ENCODE measurements around the gene PRPF8. TPM values are rescaled to one million over a fixed set of nuclear protein-coding genes. Genes with fewer than 3 reads are reported as not detected.

Gene PRPF8
- total and polyA plus RNA-seq, 2 experiments from 2014 or later = 178 to 246 TPM

DNA sequence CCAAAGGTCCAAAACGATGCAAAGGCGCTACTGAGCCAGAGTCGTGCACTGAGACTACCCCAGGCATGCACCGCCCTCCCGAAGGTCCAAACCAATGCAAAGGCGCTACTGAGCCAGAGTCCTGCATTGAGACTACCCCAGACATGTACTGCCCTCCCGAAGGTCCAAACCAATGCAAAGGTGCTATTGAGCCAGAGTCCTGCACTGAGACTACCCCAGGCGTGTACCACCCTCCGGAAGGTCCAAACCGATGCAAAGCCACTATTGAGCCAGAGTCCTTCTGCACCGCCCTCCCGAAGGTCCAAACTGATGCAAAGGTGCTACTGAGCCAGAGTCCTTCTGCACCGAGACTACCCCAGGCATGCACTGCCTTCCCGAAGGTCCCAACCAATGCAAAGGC, 83.1 kb downstream of the PRPF8 start:
- Mint-ChIP-seq H3K4me3 (no peak overlapping the region), H3K9me3 (peaks cover 10% of the 10 kb centered on the region), H3K27me3 (ENCODE audit: insufficient read depth, low read depth, poor library complexity) (peaks cover 3% of the 10 kb centered on the region), H3K4me1 (peaks cover 8% of the 10 kb centered on the region), H3K36me3 (ENCODE audit: low read depth) (peaks cover 12% of the 10 kb centered on the region; the same call in 2 of the 3 replicates), H3K27ac (no peak overlapping the region)
- DNase-seq (ENCODE audit: low spot score) (peak; percentile 0), ATAC-seq (no peak)
- TF ChIP-seq, protein P1, sequence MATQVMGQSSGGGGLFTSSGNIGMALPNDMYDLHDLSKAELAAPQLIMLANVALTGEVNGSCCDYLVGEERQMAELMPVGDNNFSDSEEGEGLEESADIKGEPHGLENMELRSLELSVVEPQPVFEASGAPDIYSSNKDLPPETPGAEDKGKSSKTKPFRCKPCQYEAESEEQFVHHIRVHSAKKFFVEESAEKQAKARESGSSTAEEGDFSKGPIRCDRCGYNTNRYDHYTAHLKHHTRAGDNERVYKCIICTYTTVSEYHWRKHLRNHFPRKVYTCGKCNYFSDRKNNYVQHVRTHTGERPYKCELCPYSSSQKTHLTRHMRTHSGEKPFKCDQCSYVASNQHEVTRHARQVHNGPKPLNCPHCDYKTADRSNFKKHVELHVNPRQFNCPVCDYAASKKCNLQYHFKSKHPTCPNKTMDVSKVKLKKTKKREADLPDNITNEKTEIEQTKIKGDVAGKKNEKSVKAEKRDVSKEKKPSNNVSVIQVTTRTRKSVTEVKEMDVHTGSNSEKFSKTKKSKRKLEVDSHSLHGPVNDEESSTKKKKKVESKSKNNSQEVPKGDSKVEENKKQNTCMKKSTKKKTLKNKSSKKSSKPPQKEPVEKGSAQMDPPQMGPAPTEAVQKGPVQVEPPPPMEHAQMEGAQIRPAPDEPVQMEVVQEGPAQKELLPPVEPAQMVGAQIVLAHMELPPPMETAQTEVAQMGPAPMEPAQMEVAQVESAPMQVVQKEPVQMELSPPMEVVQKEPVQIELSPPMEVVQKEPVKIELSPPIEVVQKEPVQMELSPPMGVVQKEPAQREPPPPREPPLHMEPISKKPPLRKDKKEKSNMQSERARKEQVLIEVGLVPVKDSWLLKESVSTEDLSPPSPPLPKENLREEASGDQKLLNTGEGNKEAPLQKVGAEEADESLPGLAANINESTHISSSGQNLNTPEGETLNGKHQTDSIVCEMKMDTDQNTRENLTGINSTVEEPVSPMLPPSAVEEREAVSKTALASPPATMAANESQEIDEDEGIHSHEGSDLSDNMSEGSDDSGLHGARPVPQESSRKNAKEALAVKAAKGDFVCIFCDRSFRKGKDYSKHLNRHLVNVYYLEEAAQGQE (IDR thresholded peaks at IDR 0.05; ENCODE audit: unreplicated experiment) = no peak
- TF ChIP-seq, protein P2, sequence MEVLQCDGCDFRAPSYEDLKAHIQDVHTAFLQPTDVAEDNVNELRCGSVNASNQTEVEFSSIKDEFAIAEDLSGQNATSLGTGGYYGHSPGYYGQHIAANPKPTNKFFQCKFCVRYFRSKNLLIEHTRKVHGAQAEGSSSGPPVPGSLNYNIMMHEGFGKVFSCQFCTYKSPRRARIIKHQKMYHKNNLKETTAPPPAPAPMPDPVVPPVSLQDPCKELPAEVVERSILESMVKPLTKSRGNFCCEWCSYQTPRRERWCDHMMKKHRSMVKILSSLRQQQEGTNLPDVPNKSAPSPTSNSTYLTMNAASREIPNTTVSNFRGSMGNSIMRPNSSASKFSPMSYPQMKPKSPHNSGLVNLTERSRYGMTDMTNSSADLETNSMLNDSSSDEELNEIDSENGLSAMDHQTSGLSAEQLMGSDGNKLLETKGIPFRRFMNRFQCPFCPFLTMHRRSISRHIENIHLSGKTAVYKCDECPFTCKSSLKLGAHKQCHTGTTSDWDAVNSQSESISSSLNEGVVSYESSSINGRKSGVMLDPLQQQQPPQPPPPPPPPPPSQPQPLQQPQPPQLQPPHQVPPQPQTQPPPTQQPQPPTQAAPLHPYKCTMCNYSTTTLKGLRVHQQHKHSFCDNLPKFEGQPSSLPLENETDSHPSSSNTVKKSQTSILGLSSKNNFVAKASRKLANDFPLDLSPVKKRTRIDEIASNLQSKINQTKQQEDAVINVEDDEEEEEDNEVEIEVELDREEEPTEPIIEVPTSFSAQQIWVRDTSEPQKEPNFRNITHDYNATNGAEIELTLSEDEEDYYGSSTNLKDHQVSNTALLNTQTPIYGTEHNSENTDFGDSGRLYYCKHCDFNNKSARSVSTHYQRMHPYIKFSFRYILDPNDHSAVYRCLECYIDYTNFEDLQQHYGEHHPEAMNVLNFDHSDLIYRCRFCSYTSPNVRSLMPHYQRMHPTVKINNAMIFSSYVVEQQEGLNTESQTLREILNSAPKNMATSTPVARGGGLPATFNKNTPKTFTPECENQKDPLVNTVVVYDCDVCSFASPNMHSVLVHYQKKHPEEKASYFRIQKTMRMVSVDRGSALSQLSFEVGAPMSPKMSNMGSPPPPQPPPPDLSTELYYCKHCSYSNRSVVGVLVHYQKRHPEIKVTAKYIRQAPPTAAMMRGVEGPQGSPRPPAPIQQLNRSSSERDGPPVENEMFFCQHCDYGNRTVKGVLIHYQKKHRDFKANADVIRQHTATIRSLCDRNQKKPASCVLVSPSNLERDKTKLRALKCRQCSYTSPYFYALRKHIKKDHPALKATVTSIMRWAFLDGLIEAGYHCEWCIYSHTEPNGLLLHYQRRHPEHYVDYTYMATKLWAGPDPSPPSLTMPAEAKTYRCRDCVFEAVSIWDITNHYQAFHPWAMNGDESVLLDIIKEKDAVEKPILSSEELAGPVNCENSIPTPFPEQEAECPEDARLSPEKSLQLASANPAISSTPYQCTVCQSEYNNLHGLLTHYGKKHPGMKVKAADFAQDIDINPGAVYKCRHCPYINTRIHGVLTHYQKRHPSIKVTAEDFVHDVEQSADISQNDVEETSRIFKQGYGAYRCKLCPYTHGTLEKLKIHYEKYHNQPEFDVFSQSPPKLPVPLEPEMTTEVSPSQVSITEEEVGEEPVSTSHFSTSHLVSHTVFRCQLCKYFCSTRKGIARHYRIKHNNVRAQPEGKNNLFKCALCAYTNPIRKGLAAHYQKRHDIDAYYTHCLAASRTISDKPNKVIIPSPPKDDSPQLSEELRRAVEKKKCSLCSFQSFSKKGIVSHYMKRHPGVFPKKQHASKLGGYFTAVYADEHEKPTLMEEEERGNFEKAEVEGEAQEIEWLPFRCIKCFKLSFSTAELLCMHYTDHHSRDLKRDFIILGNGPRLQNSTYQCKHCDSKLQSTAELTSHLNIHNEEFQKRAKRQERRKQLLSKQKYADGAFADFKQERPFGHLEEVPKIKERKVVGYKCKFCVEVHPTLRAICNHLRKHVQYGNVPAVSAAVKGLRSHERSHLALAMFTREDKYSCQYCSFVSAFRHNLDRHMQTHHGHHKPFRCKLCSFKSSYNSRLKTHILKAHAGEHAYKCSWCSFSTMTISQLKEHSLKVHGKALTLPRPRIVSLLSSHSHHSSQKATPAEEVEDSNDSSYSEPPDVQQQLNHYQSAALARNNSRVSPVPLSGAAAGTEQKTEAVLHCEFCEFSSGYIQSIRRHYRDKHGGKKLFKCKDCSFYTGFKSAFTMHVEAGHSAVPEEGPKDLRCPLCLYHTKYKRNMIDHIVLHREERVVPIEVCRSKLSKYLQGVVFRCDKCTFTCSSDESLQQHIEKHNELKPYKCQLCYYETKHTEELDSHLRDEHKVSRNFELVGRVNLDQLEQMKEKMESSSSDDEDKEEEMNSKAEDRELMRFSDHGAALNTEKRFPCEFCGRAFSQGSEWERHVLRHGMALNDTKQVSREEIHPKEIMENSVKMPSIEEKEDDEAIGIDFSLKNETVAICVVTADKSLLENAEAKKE (CRISPR knock-in tag; IDR thresholded peaks at IDR 0.05) = no peak
- TF ChIP-seq, protein P3, sequence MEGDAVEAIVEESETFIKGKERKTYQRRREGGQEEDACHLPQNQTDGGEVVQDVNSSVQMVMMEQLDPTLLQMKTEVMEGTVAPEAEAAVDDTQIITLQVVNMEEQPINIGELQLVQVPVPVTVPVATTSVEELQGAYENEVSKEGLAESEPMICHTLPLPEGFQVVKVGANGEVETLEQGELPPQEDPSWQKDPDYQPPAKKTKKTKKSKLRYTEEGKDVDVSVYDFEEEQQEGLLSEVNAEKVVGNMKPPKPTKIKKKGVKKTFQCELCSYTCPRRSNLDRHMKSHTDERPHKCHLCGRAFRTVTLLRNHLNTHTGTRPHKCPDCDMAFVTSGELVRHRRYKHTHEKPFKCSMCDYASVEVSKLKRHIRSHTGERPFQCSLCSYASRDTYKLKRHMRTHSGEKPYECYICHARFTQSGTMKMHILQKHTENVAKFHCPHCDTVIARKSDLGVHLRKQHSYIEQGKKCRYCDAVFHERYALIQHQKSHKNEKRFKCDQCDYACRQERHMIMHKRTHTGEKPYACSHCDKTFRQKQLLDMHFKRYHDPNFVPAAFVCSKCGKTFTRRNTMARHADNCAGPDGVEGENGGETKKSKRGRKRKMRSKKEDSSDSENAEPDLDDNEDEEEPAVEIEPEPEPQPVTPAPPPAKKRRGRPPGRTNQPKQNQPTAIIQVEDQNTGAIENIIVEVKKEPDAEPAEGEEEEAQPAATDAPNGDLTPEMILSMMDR (conservative IDR thresholded peaks at IDR 0.05; ENCODE audit: low read depth in 2 of 2) = no peak
- TF ChIP-seq CREB1 (CRISPR knock-in tag; IDR thresholded peaks at IDR 0.05; ENCODE audit: low read depth) (no peak), JUNB (IDR thresholded peaks at IDR 0.05; ENCODE audit: unreplicated experiment) (no peak), POLR2AphosphoS5 (IDR thresholded peaks at IDR 0.05; ENCODE audit: low read depth) (no peak), ZNF331 (CRISPR knock-in tag; IDR thresholded peaks at IDR 0.05; ENCODE audit: low read depth) (no peak), STAT1 (IDR thresholded peaks at IDR 0.05; ENCODE audit: unreplicated experiment) (no peak), ZNF114 (CRISPR knock-in tag; IDR thresholded peaks at IDR 0.05) (no peak), EZH2 (IDR thresholded peaks at IDR 0.05; ENCODE audit: low read depth, unreplicated experiment) (no peak), NANOG (IDR thresholded peaks at IDR 0.05; ENCODE audit: borderline replicate concordance) (no peak), EZH2phosphoT487 (IDR thresholded peaks at IDR 0.05; ENCODE audit: unreplicated experiment) (no peak)
- TF ChIP-seq, protein P4, sequence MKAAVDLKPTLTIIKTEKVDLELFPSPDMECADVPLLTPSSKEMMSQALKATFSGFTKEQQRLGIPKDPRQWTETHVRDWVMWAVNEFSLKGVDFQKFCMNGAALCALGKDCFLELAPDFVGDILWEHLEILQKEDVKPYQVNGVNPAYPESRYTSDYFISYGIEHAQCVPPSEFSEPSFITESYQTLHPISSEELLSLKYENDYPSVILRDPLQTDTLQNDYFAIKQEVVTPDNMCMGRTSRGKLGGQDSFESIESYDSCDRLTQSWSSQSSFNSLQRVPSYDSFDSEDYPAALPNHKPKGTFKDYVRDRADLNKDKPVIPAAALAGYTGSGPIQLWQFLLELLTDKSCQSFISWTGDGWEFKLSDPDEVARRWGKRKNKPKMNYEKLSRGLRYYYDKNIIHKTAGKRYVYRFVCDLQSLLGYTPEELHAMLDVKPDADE (IDR thresholded peaks at IDR 0.05) = no peak
- H3K9me2 ChIP-seq (ENCODE audit: insufficient read depth) = no peaks in the 10 kb centered on the region
- H3K4me2 ChIP-seq = no peak overlapping the region
- no peaks in the 10 kb centered on the region for H3K36me3 ChIP-seq (ENCODE audit: insufficient read depth)
- H3K4me3 ChIP-seq = no peak overlapping the region
- H2AFZ ChIP-seq = no peak overlapping the region
- no peak overlapping the region for H3K27ac ChIP-seq (ENCODE audit: low read depth)
- no peaks in the 10 kb centered on the region for H3K79me2 ChIP-seq (replicated peaks; ENCODE audit: insufficient read depth)
- no peaks in the 10 kb centered on the region for H3F3A ChIP-seq (replicated peaks; ENCODE audit: low read depth)
- H3K27me3 ChIP-seq (ENCODE audit: insufficient read depth) = no peaks in the 10 kb centered on the region
- H4K20me1 ChIP-seq (replicated peaks; ENCODE audit: insufficient read depth) = no peaks in the 10 kb centered on the region
- peaks cover 8% of the 10 kb centered on the region for H3K4me1 ChIP-seq (ENCODE audit: insufficient read depth)
